ENCODE results near the gene TRIM49.
"Not testable (repeated sequence)": the region's sequence is repeated elsewhere in the genome, so short reads cannot be mapped to it uniquely, and the experiment has no call there.

The TRIM49 gene

GRCh38 chr11:89808475-89808874 lies at the start of gene TRIM49:
TRIM49 (minus strand) TSS chr11:89808575; CDS start chr11:89804469, 4,106 bp downstream.
- not testable (repeated sequence) for DNase-seq

- DNase-seq: not testable (repeated sequence)
Observed at GRCh38 chr11:89826694-89827093, 18.3 kb upstream of the TRIM49 start.

- not testable (repeated sequence) for DNase-seq
Observed at GRCh38 chr11:89820008-89820407, 11.6 kb upstream of the TRIM49 start.

GRCh38 chr11:89813535-89813934 lies 5.2 kb upstream of the TRIM49 start:
- DNase-seq: not testable (repeated sequence)

GRCh38 chr11:89787506-89788063 lies 20.8 kb downstream of the TRIM49 start:
- not testable (repeated sequence) for DNase-seq

GRCh38 chr11:89785726-89786125 lies 22.6 kb downstream of the TRIM49 start:
- DNase-seq: not testable (repeated sequence)

GRCh38 chr11:89750822-89751221 lies 57.6 kb downstream of the TRIM49 start:
- not testable (repeated sequence) for DNase-seq
